GM12878 (cell line): ENCODE data around the gene RAB26.

Source experiments
- NFIC ChIP-seq: IDR thresholded peaks from 2 replicates; pipeline ENCODE4 v1.6.1; 2012; ENCODE audit warnings: low read depth, mild to moderate bottlenecking, inconsistent platforms, low read length, moderate library complexity
- PBX3 ChIP-seq: IDR thresholded peaks from 2 replicates; pipeline ENCODE4 v1.6.1; 2011; ENCODE audit warnings: mild to moderate bottlenecking, low read depth, low read length, moderate library complexity; ENCODE audit not compliant: insufficient replicate concordance
- POLR2AphosphoS5 ChIP-seq: IDR thresholded peaks from 2 replicates; pipeline ENCODE4 v1.6.1; 2011; ENCODE audit warnings: mild to moderate bottlenecking, low read length, inconsistent platforms
- SIN3A ChIP-seq: IDR thresholded peaks from 2 replicates; pipeline ENCODE4 v1.6.1; 2012; ENCODE audit warnings: low read depth, low read length, improper control_type of control experiment

GRCh38 chr16:2194166-2194834, 45.9 kb downstream of the RAB26 start:
- TF ChIP-seq SIN3A (no peak), POLR2AphosphoS5 (no peak), NFIC (no peak), PBX3 (no peak)
